A673 (cell line): ENCODE data around the gene ARHGEF6. TPM values are rescaled to one million over a fixed set of nuclear protein-coding genes. Genes with fewer than 3 reads are reported as not detected.

Source experiments
- Bru-seq: library from RNA; stranded (reverse); fragments of 400-500 nt; gene quantifications from one replicate; lab custom pipeline; 2021; lab: Mats Ljungman, UMichigan
- BruChase-seq, 2 experiments: library from RNA; stranded (reverse); fragments of 400-500 nt; gene quantifications; one replicate each; lab custom pipeline; 2021; lab: Mats Ljungman, UMichigan
- BruUV-seq: library from RNA; stranded (reverse); fragments of 400-500 nt; replicated peaks from 2 replicates; lab custom pipeline; 2021; lab: Mats Ljungman, UMichigan
- CTCF ChIA-PET: fragments of 300-600 bp; sonication (Branson Sonifier 250); formaldehyde crosslinking; loops from one replicate; lab custom pipeline; 2022; ENCODE audit warnings: antibody characterized with exemption; lab: Charles Lee
- POLR2A ChIA-PET: fragments of 300-600 bp; sonication (Branson Sonifier 250); formaldehyde crosslinking; loops from one replicate; lab custom pipeline; 2022; ENCODE audit warnings: antibody characterized with exemption; ENCODE audit not compliant: low non-redundant PET; lab: Charles Lee
- DNase-seq: peaks from one replicate; pipeline ENCODE4 v3.0.0-alpha.2; 2015; ENCODE audit warnings: low spot score
- H3K27ac ChIP-seq: fragments of 200-600 bp; sonication (generic); 2 replicates; pipeline ENCODE4 v1.5.1; 2016; ENCODE audit warnings: mixed run types, low read depth, mild to moderate bottlenecking, mixed read lengths, antibody characterized with exemption, low read length; ENCODE audit not compliant: poor library complexity, severe bottlenecking
- H3K27me3 ChIP-seq: fragments of 200-600 bp; sonication (generic); replicated peaks from 2 replicates; pipeline ENCODE4 v1.6.1; 2017; ENCODE audit warnings: mixed run types, low read depth, mild to moderate bottlenecking, mixed read lengths, antibody characterized with exemption, low read length; ENCODE audit not compliant: insufficient read depth, poor library complexity
- H3K36me3 ChIP-seq: fragments of 200-600 bp; sonication (generic); 2 replicates; pipeline ENCODE4 v1.6.1; 2016; ENCODE audit warnings: mixed run types, mild to moderate bottlenecking, mixed read lengths, antibody characterized with exemption, low read length; ENCODE audit not compliant: insufficient read depth, poor library complexity, severe bottlenecking
- H3K4me1 ChIP-seq: fragments of 200-600 bp; sonication (generic); 2 replicates; pipeline ENCODE4 v1.6.1; 2017; ENCODE audit warnings: mixed run types, mild to moderate bottlenecking, mixed read lengths, antibody characterized with exemption, low read length; ENCODE audit not compliant: insufficient read depth, poor library complexity, severe bottlenecking
- H3K4me3 ChIP-seq: fragments of 200-600 bp; sonication (generic); 2 replicates; pipeline ENCODE4 v1.5.1; 2016; ENCODE audit warnings: low read depth, mixed run types, mild to moderate bottlenecking, mixed read lengths, low read length; ENCODE audit not compliant: poor library complexity, severe bottlenecking
- H3K9me3 ChIP-seq: fragments of 200-600 bp; sonication (generic); 2 replicates; pipeline ENCODE4 v1.6.1; 2016; ENCODE audit warnings: mixed run types, low read depth, mild to moderate bottlenecking, mixed read lengths, antibody characterized with exemption, low read length; ENCODE audit not compliant: poor library complexity, severe bottlenecking
- EZH2 ChIP-seq: fragments of 200-600 bp; sonication (generic); IDR thresholded peaks from 2 replicates; pipeline ENCODE4 v1.6.1; 2017; ENCODE audit warnings: borderline replicate concordance, low read depth, mild to moderate bottlenecking, mixed read lengths, antibody characterized with exemption, low read length; ENCODE audit not compliant: poor library complexity, severe bottlenecking
- intact Hi-C: fragments of 100-400 bp; cut with micrococcal nuclease; formaldehyde crosslinking; loops from one replicate; pipeline ENCODE4 v1.10.0; 2022; ENCODE audit not compliant: unreplicated experiment
- long read RNA-seq: library from polyadenylated mRNA; stranded (forward); transcript quantifications from one replicate; pipeline ENCODE4 v2.0.0, GENCODE V29; 2022
- total RNA-seq: library from RNA; stranded (reverse); gene quantifications from 2 replicates; pipeline ENCODE4 v1.2.3, GENCODE V29; 2021
- TF ChIP-seq, protein P1 (sequence below): fragments of 300-800, 200-600 bp; sonication (generic); conservative IDR thresholded peaks from 2 replicates; pipeline ENCODE4 v1.5.1; 2017; ENCODE audit warnings: low read depth, mild to moderate bottlenecking, antibody characterized with exemption, low read length, moderate library complexity, mixed read lengths

Gene ARHGEF6, protein sequence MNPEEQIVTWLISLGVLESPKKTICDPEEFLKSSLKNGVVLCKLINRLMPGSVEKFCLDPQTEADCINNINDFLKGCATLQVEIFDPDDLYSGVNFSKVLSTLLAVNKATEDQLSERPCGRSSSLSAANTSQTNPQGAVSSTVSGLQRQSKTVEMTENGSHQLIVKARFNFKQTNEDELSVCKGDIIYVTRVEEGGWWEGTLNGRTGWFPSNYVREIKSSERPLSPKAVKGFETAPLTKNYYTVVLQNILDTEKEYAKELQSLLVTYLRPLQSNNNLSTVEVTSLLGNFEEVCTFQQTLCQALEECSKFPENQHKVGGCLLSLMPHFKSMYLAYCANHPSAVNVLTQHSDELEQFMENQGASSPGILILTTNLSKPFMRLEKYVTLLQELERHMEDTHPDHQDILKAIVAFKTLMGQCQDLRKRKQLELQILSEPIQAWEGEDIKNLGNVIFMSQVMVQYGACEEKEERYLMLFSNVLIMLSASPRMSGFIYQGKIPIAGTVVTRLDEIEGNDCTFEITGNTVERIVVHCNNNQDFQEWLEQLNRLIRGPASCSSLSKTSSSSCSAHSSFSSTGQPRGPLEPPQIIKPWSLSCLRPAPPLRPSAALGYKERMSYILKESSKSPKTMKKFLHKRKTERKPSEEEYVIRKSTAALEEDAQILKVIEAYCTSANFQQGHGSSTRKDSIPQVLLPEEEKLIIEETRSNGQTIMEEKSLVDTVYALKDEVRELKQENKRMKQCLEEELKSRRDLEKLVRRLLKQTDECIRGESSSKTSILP
- total RNA-seq, result 11.4 and 16.3 TPM in 2 replicates
- percentile 51 among the genes with signal in this experiment for Bru-seq, nascent RNA
- percentile 52 among the genes with signal in this experiment for BruChase-seq, experiment 1, labeled RNA remaining after a 2-hour chase
- percentile 55 among the genes with signal in this experiment for BruChase-seq, experiment 2, labeled RNA remaining after a 6-hour chase
- long read RNA-seq, full-length matches to known transcripts, result 11 of 26 reads
- long read RNA-seq, partial matches to known transcripts, result 4 of 26 reads
- long read RNA-seq, other reads (novel, unspliced or antisense), result 11 of 26 reads

DNA sequence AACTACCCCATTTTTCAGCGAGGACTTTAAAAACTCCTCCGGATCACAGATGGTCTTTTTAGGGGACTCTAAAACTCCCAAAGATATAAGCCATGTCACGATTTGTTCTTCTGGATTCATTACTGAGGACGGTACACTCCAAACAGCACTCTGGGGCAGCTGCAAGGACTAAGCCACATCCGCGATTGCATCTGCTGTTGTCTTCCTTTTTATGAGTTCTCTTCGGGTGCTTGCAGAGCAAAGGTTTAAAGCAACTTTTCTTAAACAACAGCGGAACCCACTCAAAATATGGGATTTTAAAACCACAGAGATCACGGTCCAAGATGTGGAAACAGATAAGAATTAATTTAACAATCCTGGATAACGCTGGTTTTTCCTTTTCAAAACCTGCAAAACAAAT, at the start of gene ARHGEF6:
Gene ARHGEF6, minus strand, starts transcription at position 170 of the 400 bp plus-strand sequence. Its CDS starts 50 bp downstream, at position 120.
- no peaks in the 10 kb centered on the region for H3K27me3 ChIP-seq
- TF ChIP-seq EZH2, result no peak
- TF ChIP-seq, protein P1, sequence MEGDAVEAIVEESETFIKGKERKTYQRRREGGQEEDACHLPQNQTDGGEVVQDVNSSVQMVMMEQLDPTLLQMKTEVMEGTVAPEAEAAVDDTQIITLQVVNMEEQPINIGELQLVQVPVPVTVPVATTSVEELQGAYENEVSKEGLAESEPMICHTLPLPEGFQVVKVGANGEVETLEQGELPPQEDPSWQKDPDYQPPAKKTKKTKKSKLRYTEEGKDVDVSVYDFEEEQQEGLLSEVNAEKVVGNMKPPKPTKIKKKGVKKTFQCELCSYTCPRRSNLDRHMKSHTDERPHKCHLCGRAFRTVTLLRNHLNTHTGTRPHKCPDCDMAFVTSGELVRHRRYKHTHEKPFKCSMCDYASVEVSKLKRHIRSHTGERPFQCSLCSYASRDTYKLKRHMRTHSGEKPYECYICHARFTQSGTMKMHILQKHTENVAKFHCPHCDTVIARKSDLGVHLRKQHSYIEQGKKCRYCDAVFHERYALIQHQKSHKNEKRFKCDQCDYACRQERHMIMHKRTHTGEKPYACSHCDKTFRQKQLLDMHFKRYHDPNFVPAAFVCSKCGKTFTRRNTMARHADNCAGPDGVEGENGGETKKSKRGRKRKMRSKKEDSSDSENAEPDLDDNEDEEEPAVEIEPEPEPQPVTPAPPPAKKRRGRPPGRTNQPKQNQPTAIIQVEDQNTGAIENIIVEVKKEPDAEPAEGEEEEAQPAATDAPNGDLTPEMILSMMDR, result no peak
- intact Hi-C loops, result no loop called here
- no TSS peak for BruUV-seq
- ChIA-PET POLR2A (no interaction called here), CTCF (no interaction called here)
- no peak within 1 kb of the TSS for H3K4me3 ChIP-seq
- no peaks in the 10 kb centered on the region for H3K9me3 ChIP-seq
- H3K4me1 ChIP-seq, result no peaks in the 10 kb centered on the region
- H3K36me3 ChIP-seq, result no peaks in the 10 kb centered on the region
- DNase-seq, result no peak
- no peak within 1 kb of the TSS for H3K27ac ChIP-seq

DNA sequence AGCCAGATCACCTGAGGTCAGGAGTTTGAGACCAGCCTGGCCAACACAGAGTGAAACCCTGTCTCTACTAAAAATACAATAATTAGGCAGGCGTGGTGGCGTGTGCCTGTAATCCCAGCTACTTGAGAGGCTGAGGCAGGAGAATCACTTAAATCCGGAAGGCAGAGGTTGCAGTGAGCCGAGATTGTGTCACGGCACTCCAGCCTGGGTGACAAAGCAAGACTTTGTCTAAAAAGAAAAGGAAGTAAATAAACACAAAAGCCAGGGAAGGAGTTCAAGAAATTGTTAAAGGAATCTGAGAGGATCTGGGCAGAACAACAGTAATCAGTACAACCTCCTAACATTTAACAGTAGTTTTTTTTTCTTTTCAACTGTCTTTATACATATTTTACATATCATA, 48.7 kb upstream of the ARHGEF6 start:
- DNase-seq, result no peak
- no peaks in the 10 kb centered on the region for H3K9me3 ChIP-seq
- ChIA-PET CTCF (no interaction called here), POLR2A (no interaction called here)
- H3K27me3 ChIP-seq, result no peaks in the 10 kb centered on the region
- no peaks in the 10 kb centered on the region for H3K4me1 ChIP-seq
- BruUV-seq, result no TSS peak
- H3K36me3 ChIP-seq, result no peaks in the 10 kb centered on the region
- no peak overlapping the region for H3K27ac ChIP-seq
- TF ChIP-seq, protein P1, result no peak
- TF ChIP-seq EZH2, result no peak
- intact Hi-C loops, result no loop called here
- H3K4me3 ChIP-seq, result no peak overlapping the region

DNA sequence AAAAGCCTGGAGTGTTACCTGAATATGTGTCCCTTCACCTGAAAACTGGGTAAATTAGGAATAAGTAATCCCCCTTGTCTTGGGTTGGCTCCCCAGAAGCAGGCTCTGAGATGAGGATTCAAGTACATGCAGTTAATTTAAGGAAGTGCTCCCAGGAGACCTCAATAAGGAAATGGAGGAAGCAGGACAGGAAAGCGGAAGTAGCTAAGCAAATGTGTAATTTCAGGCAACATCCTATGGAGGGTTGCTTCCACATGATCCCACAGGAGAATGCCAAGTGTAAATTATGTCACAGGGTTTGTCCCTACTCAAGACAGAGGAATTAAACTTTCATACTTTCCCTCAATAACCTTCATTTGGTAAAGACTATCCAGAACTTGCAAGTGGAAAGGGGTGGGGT, 48.1 kb upstream of the ARHGEF6 start:
- ChIA-PET CTCF (no interaction called here), POLR2A (no interaction called here)
- intact Hi-C loops, result no loop called here
- no peak for DNase-seq
- no peak overlapping the region for H3K4me3 ChIP-seq
- no peak overlapping the region for H3K27ac ChIP-seq
- no peaks in the 10 kb centered on the region for H3K36me3 ChIP-seq
- TF ChIP-seq, protein P1, result no peak
- TF ChIP-seq EZH2, result no peak
- H3K4me1 ChIP-seq, result no peaks in the 10 kb centered on the region
- BruUV-seq, result no TSS peak
- H3K27me3 ChIP-seq, result no peaks in the 10 kb centered on the region
- no peaks in the 10 kb centered on the region for H3K9me3 ChIP-seq
